Activated B cell treated with CpG ODN at 0.5 μM for 24 hours (primary cell): Measurements from ENCODE around the gene ENOPH1. TPM values are rescaled to one million over a fixed set of nuclear protein-coding genes. Genes with fewer than 3 reads are reported as not detected.
"Not testable (repeated sequence)": the region's sequence is repeated elsewhere in the genome, so short reads cannot be mapped to it uniquely, and the experiment has no call there.

ENCODE experiments used
- ATAC-seq: fragments of 200-7000 bp; cut with Tn5 transposase; one replicate; pipeline ENCODE4 v1.10.0; 2021; ENCODE audit warnings: low read depth, mild to moderate bottlenecking, moderate library complexity
- CTCF ChIA-PET: fragments of 350-600 bp; sonication (Branson Sonifier 250); formaldehyde crosslinking; loops from one replicate; lab custom pipeline; 2021; ENCODE audit warnings: antibody characterized with exemption; lab: Charles Lee
- POLR2A ChIA-PET: fragments of 350-600 bp; sonication (Branson Sonifier 250); formaldehyde crosslinking; loops from one replicate; lab custom pipeline; 2021; ENCODE audit warnings: antibody characterized with exemption; lab: Charles Lee
- DNase-seq: peaks from one replicate; pipeline ENCODE4 v3.0.0; 2022
- H3K27ac Mint-ChIP-seq: one replicate; pipeline ENCODE4 v1.8.0; 2020; ENCODE audit warnings: mixed read lengths
- H3K27me3 Mint-ChIP-seq: one replicate; pipeline ENCODE4 v1.8.0; 2021; ENCODE audit warnings: mixed read lengths
- H3K36me3 Mint-ChIP-seq: one replicate; pipeline ENCODE4 v1.8.0; 2021; ENCODE audit warnings: low read depth, mixed read lengths
- H3K4me1 Mint-ChIP-seq: one replicate; pipeline ENCODE4 v1.8.0; 2021; ENCODE audit warnings: mixed read lengths
- H3K4me3 Mint-ChIP-seq: one replicate; pipeline ENCODE4 v1.8.0; 2020; ENCODE audit warnings: mild to moderate bottlenecking, mixed read lengths
- H3K9me3 Mint-ChIP-seq: one replicate; pipeline ENCODE4 v1.8.0; 2020; ENCODE audit warnings: mixed read lengths
- intact Hi-C: fragments of 100-400 bp; cut with micrococcal nuclease; formaldehyde crosslinking; loops from one replicate; pipeline ENCODE4 v1.15.1; 2024
- total RNA-seq: library from RNA; stranded (reverse); gene quantifications from 2 replicates; pipeline ENCODE4 v1.2.3, GENCODE V29; 2022
- TF ChIP-seq, protein P1 (sequence below): fragments of 200-600 bp; IDR thresholded peaks from one replicate; pipeline ENCODE4 v1.8.0; 2022; ENCODE audit warnings: antibody characterized with exemption, mild to moderate bottlenecking

The ENOPH1 gene
- total RNA-seq, 1 donor from 2014 or later: 26.0 TPM

DNA sequence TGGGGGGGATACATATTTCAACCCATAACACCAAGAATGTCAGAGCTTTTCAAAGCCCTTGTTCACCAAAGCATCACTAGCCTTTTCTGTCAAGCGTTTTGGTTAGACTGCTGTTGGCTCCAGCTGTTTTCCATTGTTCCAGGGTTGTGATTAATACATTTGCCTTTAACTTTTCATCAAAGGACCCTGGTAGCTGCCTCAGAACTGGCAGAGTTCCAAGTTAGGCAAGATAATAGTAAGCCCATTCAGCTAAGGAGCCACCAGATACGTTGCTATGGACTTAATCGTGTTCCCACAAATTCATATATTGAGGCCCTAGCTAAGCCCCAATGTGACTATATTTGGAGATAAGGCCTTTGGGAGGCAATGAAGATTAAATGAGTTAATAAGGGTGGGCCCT, 37.1 kb downstream of the ENOPH1 start:
- Mint-ChIP-seq H3K27ac (no peak overlapping the region), H3K27me3 (no peaks in the 10 kb centered on the region), H3K36me3 (no peaks in the 10 kb centered on the region), H3K9me3 (peaks cover 2% of the 10 kb centered on the region), H3K4me1 (peaks cover 22% of the 10 kb centered on the region), H3K4me3 (no peak overlapping the region)
- ChIA-PET POLR2A (interaction anchor here (0.6 kb wide), 1 partner anchor 423 kb away, joined by 5 read pairs; no protein-coding TSS in a partner anchor), CTCF (no interaction called here)
- DNase-seq (no peak), ATAC-seq (no peak)
- TF ChIP-seq, protein P1, sequence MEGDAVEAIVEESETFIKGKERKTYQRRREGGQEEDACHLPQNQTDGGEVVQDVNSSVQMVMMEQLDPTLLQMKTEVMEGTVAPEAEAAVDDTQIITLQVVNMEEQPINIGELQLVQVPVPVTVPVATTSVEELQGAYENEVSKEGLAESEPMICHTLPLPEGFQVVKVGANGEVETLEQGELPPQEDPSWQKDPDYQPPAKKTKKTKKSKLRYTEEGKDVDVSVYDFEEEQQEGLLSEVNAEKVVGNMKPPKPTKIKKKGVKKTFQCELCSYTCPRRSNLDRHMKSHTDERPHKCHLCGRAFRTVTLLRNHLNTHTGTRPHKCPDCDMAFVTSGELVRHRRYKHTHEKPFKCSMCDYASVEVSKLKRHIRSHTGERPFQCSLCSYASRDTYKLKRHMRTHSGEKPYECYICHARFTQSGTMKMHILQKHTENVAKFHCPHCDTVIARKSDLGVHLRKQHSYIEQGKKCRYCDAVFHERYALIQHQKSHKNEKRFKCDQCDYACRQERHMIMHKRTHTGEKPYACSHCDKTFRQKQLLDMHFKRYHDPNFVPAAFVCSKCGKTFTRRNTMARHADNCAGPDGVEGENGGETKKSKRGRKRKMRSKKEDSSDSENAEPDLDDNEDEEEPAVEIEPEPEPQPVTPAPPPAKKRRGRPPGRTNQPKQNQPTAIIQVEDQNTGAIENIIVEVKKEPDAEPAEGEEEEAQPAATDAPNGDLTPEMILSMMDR: no peak
- intact Hi-C loops: loop anchor here (10.0 kb wide), 1 partner anchor 1017 kb away; the partner anchor contains the start of gene ABRAXAS1

DNA sequence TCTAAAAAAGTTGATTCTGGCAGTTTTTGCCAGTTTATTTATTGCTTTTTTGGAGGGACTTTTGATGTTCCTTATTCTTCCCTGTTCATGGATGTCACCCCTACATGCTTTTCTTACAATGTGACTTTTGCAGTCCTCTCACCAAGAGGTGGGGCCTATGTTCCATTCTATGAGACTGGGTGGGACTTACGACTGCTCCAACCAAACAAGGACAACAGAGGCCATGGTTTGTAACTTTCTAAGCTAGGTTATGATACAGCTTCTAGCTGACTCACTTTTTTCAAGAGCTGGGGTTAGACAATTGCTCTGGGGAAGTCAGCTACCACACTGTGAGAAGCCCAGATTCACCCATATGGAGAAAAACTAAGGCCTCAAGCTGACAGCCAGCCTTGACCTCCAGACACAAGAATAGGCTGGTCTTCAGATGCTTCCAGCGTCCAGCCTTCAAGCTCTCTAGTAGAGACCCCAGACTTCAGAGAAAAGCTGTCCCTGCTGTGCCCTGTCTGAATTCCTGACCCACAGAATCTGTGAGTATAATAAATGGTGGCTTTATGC, 39.5 kb downstream of the ENOPH1 start:
- peaks cover 7% of the 10 kb centered on the region for H3K4me1 Mint-ChIP-seq
- no peak overlapping the region for H3K4me3 Mint-ChIP-seq
- ATAC-seq: no peak
- no peaks in the 10 kb centered on the region for H3K36me3 Mint-ChIP-seq
- peaks cover 2% of the 10 kb centered on the region for H3K9me3 Mint-ChIP-seq
- no peaks in the 10 kb centered on the region for H3K27me3 Mint-ChIP-seq
- H3K27ac Mint-ChIP-seq: no peak overlapping the region
- TF ChIP-seq, protein P1: no peak
- ChIA-PET POLR2A (interaction anchor here (0.6 kb wide), 1 partner anchor 7 kb away, joined by 4 read pairs; no protein-coding TSS in a partner anchor), CTCF (no interaction called here)
- DNase-seq: no peak
- intact Hi-C loops: loop anchor here (10.0 kb wide), 1 partner anchor 1015 kb away; the partner anchor contains the start of gene ABRAXAS1

DNA sequence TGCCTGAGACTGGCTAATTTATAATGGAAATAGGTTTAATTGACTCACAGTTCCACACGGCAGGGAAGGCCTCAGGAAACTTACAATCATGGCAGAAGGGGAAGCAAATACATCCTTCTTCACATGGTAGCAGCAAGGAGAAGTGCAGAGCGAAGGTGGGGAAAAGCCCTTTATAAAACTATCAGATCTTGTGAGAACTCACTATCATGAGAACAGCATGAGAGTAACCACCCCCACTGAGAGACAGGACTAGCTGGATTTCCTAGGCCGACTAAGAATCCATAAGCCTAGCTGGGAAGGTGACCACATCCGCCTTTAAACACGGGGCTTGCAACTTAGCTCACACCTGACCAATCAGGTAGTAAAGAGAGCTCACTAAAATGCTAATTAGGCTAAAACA, 42.7 kb downstream of the ENOPH1 start:
- intact Hi-C loops, H3K27me3 Mint-ChIP-seq, ATAC-seq, DNase-seq, H3K27ac Mint-ChIP-seq, H3K9me3 Mint-ChIP-seq, H3K36me3 Mint-ChIP-seq, H3K4me1 Mint-ChIP-seq, H3K4me3 Mint-ChIP-seq, CTCF ChIA-PET, POLR2A ChIA-PET: not testable (repeated sequence)

DNA sequence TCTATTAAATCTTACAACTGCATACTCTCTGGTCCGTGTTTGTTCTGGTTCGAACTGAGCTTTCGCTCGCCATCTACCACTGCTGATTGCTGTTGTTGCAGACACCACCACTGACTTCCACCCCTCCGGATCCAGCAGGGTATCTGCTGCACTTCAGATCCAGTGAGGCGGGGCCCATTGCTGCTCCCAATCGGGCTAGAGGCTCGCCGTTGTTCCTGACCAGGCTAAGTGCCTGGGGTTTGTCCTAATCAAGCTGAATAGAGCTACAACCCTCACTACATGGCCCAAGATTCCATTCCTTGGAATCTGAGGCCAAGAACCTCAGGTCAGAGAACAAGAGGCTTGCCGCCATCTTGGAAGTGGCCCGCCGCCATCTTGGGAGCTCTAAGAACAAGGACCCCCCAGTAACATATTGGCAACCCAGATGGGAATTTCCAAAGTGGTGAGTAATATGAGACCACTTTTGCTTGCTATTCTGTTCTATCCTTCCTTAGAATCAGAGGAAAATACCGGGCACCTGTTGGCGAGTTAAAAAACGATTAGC, 43.3 kb downstream of the ENOPH1 start:
- no peaks in the 10 kb centered on the region for H3K36me3 Mint-ChIP-seq
- no peaks in the 10 kb centered on the region for H3K9me3 Mint-ChIP-seq
- intact Hi-C loops: no loop called here
- ATAC-seq (no peak), DNase-seq (no peak)
- no peak overlapping the region for H3K27ac Mint-ChIP-seq
- H3K4me1 Mint-ChIP-seq: no peaks in the 10 kb centered on the region
- TF ChIP-seq, protein P1: no peak
- ChIA-PET POLR2A (no interaction called here), CTCF (no interaction called here)
- H3K4me3 Mint-ChIP-seq: no peak overlapping the region
- H3K27me3 Mint-ChIP-seq: no peaks in the 10 kb centered on the region

DNA sequence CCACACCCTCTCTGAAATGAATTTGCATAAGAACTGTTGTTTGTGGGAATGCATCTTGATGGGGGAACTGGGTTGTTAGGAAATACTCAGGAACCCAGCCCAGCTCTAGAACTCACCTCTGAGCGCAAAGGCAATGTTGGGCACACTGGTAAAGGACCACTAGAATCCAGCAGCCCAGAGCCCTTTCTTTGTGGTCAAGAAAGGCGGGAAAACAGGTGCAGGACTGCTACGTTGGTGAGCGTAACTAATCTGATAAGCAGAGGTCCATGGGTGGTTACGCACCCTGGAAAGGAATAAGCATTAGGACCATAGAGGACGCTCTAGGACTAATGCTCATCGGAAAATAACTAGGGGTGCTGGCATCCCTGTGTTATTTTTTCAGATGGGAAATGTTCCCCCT, 45.5 kb downstream of the ENOPH1 start:
- H3K27me3 Mint-ChIP-seq, CTCF ChIA-PET, ATAC-seq, H3K4me3 Mint-ChIP-seq, intact Hi-C loops, H3K9me3 Mint-ChIP-seq, POLR2A ChIA-PET, H3K36me3 Mint-ChIP-seq, DNase-seq, H3K4me1 Mint-ChIP-seq, H3K27ac Mint-ChIP-seq: not testable (repeated sequence)

DNA sequence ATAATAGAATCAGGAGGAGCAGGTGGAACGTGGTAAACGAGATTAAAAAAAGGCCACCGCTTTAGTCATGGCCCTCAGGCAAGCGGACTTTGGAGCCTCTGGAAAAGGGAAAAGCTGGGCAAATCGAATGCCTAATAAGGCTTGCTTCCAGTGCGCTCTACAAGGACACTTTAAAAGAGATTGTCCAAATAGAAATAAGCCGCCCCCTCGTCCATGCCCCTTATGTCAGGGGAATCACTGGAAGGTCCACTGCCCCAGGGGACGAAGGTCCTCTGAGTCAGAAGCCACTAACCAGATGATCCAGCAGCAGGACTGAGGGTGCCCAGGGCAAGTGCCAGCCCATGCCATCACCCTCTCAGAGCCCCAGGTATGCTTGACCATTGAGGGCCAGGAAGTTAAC, 47.1 kb downstream of the ENOPH1 start:
- CTCF ChIA-PET, H3K36me3 Mint-ChIP-seq, POLR2A ChIA-PET, H3K9me3 Mint-ChIP-seq, ATAC-seq, intact Hi-C loops, H3K4me1 Mint-ChIP-seq, DNase-seq, H3K27me3 Mint-ChIP-seq, H3K27ac Mint-ChIP-seq, H3K4me3 Mint-ChIP-seq: not testable (repeated sequence)
